HepG2 (cell line): ENCODE results near the gene SELENOH. TPM values are rescaled to one million over a fixed set of nuclear protein-coding genes. Genes with fewer than 3 reads are reported as not detected.

Experiments
- KLF16 ChIP-seq, 2 experiments: sonication (generic) in 1 of 2; formaldehyde crosslinking in 1 of 2; IDR thresholded peaks; 2 replicates each; pipeline versions ENCODE4 v1.6.1 to v1.8.0; 2016 to 2023; ENCODE audit warnings: missing genetic modification reagents in 2 of 2, missing compliant biosample characterization in 1 of 2
- SOX5 ChIP-seq: IDR thresholded peaks from 2 replicates; pipeline ENCODE4 v1.6.1; 2016; ENCODE audit warnings: borderline replicate concordance
- U2AF2 ChIP-seq: fragments of 200-400 bp; formaldehyde crosslinking; IDR thresholded peaks from 2 replicates; pipeline ENCODE4 v1.6.1; 2017; ENCODE audit warnings: low read depth, mild to moderate bottlenecking, low read length
- ZKSCAN5 ChIP-seq: sonication (generic); formaldehyde crosslinking; IDR thresholded peaks from 2 replicates; pipeline ENCODE4 v1.5.1; 2020; ENCODE audit warnings: mild to moderate bottlenecking, missing genetic modification reagents
- ZNF569 ChIP-seq: sonication (generic); formaldehyde crosslinking; IDR thresholded peaks from 2 replicates; pipeline ENCODE4 v1.5.0; 2020; ENCODE audit warnings: mild to moderate bottlenecking, missing genetic modification reagents, moderate library complexity, borderline replicate concordance
- polyA plus RNA-seq, 8 experiments: library from polyadenylated mRNA; depleted of rRNA in 3 of 8; stranded (reverse) in 7 of 8; unstranded in 1 of 8; fragments of >200 nt; fragmentation: Illumina TruSeq in 4 of 8; extraction: Trizol in 4 of 8; gene quantifications; 2 replicates each; pipeline versions ENCODE4 v1.2.1 to v1.2.3, GENCODE V29; 2011 to 2016; ENCODE audit warnings: low read depth in 4 of 8, missing spikeins in 1 of 8, mixed read lengths in 1 of 8; ENCODE audit not compliant: insufficient read depth in 1 of 8
- total RNA-seq, 5 experiments: library from RNA; depleted of rRNA; stranded (reverse); fragments of >200 nt; fragmentation: Illumina TruSeq; extraction: Trizol; gene quantifications; 2 replicates each; pipeline ENCODE4 v1.2.3, GENCODE V29; 2016; ENCODE audit warnings: low read depth in 1 of 5
- TF ChIP-seq, protein P1 (sequence below): IDR thresholded peaks from 2 replicates; pipeline ENCODE4 v1.6.1; 2016; ENCODE audit warnings: low read depth, missing genetic modification reagents, missing compliant biosample characterization
- TF ChIP-seq, protein P2 (sequence below): sonication (generic); formaldehyde crosslinking; IDR thresholded peaks from 2 replicates; pipeline ENCODE4 v1.4.0; 2020; ENCODE audit warnings: missing genetic modification reagents, borderline replicate concordance
- TF ChIP-seq, protein P3 (sequence below): sonication (generic); formaldehyde crosslinking; IDR thresholded peaks from 2 replicates; pipeline ENCODE4 v1.9.0; 2022; ENCODE audit warnings: missing genetic modification reagents, mild to moderate bottlenecking, borderline replicate concordance
- TF ChIP-seq, protein P4 (sequence below): sonication (generic); formaldehyde crosslinking; IDR thresholded peaks from 2 replicates; pipeline ENCODE4 v1.5.1; 2020; ENCODE audit warnings: mild to moderate bottlenecking, missing genetic modification reagents

Gene SELENOH
- total and polyA plus RNA-seq, 2 of the 13 experiments (the other 11 are each of a cell fraction or from before 2014, with no cell fraction given), result 27.2 to 77.4 TPM

DNA sequence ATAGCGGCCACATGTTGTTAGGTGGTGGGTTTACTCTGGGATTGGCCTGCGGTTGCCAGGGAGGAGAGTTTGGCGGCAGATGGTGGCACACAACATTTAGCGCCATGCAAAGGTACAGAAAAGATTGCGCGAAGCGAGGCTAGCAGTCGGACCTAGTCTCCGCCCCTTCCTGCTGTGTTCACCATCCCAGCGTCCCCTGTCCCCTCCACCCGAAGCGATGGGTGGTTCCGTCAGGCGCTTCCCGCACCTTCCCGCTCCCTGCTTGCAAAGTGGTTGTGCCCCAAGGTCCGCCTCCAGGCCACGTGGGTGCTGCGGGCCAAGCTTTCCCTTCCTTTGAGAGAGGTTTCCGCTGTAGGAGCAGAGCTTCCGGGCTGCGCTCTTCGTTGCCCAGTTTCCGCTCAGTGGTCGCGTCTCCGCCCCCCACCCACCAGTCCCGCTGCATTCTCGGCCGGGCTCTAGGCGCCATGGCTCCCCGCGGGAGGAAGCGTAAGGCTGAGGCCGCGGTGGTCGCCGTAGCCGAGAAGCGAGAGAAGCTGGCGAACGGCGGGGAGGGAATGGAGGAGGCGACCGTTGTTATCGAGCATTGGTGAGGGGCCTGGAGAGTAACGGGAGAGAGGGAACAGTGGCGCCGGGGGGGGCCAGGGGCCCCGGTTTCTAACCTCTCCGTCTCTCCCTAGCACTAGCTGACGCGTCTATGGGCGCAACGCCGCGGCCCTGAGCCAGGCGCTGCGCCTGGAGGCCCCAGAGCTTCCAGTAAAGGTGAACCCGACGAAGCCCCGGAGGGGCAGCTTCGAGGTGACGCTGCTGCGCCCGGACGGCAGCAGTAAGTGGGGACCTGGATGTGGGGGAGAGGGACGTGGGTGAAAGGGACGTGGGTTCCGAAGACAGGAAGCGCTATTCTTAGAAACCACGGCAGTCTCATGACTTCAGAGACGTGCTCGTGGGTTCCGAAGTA, at the start of gene SELENOH (continued):
- TF ChIP-seq, protein P1, sequence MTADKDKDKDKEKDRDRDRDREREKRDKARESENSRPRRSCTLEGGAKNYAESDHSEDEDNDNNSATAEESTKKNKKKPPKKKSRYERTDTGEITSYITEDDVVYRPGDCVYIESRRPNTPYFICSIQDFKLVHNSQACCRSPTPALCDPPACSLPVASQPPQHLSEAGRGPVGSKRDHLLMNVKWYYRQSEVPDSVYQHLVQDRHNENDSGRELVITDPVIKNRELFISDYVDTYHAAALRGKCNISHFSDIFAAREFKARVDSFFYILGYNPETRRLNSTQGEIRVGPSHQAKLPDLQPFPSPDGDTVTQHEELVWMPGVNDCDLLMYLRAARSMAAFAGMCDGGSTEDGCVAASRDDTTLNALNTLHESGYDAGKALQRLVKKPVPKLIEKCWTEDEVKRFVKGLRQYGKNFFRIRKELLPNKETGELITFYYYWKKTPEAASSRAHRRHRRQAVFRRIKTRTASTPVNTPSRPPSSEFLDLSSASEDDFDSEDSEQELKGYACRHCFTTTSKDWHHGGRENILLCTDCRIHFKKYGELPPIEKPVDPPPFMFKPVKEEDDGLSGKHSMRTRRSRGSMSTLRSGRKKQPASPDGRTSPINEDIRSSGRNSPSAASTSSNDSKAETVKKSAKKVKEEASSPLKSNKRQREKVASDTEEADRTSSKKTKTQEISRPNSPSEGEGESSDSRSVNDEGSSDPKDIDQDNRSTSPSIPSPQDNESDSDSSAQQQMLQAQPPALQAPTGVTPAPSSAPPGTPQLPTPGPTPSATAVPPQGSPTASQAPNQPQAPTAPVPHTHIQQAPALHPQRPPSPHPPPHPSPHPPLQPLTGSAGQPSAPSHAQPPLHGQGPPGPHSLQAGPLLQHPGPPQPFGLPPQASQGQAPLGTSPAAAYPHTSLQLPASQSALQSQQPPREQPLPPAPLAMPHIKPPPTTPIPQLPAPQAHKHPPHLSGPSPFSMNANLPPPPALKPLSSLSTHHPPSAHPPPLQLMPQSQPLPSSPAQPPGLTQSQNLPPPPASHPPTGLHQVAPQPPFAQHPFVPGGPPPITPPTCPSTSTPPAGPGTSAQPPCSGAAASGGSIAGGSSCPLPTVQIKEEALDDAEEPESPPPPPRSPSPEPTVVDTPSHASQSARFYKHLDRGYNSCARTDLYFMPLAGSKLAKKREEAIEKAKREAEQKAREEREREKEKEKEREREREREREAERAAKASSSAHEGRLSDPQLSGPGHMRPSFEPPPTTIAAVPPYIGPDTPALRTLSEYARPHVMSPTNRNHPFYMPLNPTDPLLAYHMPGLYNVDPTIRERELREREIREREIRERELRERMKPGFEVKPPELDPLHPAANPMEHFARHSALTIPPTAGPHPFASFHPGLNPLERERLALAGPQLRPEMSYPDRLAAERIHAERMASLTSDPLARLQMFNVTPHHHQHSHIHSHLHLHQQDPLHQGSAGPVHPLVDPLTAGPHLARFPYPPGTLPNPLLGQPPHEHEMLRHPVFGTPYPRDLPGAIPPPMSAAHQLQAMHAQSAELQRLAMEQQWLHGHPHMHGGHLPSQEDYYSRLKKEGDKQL, result peak; percentile 62; the same call in 1 of the 2 replicates
- TF ChIP-seq ZKSCAN5 (CRISPR knock-in tag) (no peak), SOX5 (peak; percentile 47; the same call in 1 of the 2 replicates), KLF16 (CRISPR knock-in tag; IDR thresholded peaks at IDR 0.05) (peak in 1 of 2 experiments; percentile 85; a peak in 2 of 4 replicates), U2AF2 (no peak), ZNF569 (no peak)
- TF ChIP-seq, protein P2, sequence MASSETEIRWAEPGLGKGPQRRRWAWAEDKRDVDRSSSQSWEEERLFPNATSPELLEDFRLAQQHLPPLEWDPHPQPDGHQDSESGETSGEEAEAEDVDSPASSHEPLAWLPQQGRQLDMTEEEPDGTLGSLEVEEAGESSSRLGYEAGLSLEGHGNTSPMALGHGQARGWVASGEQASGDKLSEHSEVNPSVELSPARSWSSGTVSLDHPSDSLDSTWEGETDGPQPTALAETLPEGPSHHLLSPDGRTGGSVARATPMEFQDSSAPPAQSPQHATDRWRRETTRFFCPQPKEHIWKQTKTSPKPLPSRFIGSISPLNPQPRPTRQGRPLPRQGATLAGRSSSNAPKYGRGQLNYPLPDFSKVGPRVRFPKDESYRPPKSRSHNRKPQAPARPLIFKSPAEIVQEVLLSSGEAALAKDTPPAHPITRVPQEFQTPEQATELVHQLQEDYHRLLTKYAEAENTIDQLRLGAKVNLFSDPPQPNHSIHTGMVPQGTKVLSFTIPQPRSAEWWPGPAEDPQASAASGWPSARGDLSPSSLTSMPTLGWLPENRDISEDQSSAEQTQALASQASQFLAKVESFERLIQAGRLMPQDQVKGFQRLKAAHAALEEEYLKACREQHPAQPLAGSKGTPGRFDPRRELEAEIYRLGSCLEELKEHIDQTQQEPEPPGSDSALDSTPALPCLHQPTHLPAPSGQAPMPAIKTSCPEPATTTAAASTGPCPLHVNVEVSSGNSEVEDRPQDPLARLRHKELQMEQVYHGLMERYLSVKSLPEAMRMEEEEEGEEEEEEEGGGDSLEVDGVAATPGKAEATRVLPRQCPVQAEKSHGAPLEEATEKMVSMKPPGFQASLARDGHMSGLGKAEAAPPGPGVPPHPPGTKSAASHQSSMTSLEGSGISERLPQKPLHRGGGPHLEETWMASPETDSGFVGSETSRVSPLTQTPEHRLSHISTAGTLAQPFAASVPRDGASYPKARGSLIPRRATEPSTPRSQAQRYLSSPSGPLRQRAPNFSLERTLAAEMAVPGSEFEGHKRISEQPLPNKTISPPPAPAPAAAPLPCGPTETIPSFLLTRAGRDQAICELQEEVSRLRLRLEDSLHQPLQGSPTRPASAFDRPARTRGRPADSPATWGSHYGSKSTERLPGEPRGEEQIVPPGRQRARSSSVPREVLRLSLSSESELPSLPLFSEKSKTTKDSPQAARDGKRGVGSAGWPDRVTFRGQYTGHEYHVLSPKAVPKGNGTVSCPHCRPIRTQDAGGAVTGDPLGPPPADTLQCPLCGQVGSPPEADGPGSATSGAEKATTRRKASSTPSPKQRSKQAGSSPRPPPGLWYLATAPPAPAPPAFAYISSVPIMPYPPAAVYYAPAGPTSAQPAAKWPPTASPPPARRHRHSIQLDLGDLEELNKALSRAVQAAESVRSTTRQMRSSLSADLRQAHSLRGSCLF, result no peak
- TF ChIP-seq, protein P3, sequence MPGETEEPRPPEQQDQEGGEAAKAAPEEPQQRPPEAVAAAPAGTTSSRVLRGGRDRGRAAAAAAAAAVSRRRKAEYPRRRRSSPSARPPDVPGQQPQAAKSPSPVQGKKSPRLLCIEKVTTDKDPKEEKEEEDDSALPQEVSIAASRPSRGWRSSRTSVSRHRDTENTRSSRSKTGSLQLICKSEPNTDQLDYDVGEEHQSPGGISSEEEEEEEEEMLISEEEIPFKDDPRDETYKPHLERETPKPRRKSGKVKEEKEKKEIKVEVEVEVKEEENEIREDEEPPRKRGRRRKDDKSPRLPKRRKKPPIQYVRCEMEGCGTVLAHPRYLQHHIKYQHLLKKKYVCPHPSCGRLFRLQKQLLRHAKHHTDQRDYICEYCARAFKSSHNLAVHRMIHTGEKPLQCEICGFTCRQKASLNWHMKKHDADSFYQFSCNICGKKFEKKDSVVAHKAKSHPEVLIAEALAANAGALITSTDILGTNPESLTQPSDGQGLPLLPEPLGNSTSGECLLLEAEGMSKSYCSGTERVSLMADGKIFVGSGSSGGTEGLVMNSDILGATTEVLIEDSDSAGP (CRISPR knock-in tag), result peak; percentile 89
- TF ChIP-seq, protein P4, sequence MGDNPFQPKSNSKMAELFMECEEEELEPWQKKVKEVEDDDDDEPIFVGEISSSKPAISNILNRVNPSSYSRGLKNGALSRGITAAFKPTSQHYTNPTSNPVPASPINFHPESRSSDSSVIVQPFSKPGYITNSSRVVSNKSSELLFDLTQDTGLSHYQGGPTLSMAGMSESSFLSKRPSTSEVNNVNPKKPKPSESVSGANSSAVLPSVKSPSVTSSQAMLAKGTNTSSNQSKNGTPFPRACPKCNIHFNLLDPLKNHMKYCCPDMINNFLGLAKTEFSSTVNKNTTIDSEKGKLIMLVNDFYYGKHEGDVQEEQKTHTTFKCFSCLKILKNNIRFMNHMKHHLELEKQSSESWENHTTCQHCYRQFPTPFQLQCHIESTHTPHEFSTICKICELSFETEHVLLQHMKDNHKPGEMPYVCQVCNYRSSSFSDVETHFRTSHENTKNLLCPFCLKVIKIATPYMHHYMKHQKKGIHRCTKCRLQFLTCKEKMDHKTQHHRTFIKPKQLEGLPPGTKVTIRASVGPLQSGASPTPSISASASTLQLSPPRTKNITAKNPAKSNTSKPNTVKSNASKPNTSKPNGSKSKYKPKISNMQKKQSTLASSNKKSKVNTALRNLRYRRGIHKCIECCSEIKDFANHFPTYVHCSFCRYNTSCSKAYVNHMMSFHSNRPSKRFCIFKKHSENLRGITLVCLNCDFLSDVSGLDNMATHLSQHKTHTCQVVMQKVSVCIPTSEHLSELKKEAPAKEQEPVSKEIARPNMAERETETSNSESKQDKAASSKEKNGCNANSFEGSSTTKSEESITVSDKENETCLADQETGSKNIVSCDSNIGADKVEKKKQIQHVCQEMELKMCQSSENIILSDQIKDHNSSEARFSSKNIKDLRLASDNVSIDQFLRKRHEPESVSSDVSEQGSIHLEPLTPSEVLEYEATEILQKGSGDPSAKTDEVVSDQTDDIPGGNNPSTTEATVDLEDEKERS (CRISPR knock-in tag), result no peak
